DMS79 (cell line): ENCODE results near the gene SOCS3.

Source experiments
- DNase-seq: peaks from one replicate; lab custom pipeline; 2025; lab: John Stamatoyannopoulos, UW

Gene SOCS3

GRCh38 chr17:78307887-78308638, 51.8 kb downstream of the SOCS3 start:
- peak; percentile 33 for DNase-seq

- no peak for DNase-seq
These were observed 53.0 kb downstream of the SOCS3 start for GRCh38 chr17:78306913-78307312.
